ENCODE measurements around the gene LRRTM4.

GRCh38 chr2:77190721-77191346 is 331.3 kb downstream of the LRRTM4 start:
- TF ChIP-seq, protein P1, sequence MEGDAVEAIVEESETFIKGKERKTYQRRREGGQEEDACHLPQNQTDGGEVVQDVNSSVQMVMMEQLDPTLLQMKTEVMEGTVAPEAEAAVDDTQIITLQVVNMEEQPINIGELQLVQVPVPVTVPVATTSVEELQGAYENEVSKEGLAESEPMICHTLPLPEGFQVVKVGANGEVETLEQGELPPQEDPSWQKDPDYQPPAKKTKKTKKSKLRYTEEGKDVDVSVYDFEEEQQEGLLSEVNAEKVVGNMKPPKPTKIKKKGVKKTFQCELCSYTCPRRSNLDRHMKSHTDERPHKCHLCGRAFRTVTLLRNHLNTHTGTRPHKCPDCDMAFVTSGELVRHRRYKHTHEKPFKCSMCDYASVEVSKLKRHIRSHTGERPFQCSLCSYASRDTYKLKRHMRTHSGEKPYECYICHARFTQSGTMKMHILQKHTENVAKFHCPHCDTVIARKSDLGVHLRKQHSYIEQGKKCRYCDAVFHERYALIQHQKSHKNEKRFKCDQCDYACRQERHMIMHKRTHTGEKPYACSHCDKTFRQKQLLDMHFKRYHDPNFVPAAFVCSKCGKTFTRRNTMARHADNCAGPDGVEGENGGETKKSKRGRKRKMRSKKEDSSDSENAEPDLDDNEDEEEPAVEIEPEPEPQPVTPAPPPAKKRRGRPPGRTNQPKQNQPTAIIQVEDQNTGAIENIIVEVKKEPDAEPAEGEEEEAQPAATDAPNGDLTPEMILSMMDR (optimal IDR thresholded peaks at IDR 0.05 in 1 of 3, IDR thresholded peaks at IDR 0.05 in 1 of 3, conservative IDR thresholded peaks at IDR 0.05 in 1 of 3; ENCODE audit: extremely low read depth in 1 of 3, insufficient read depth in 2 of 3, low read length in 3 of 3): no peak
- no peak for TF ChIP-seq EZH2 (IDR thresholded peaks at IDR 0.05; ENCODE audit: low read length)
